Activated CD4-positive, alpha-beta T cell treated with anti-CD3 and anti-CD28 coated beads, Interleukin-2, amount 50 U/mL, for 4 hours (primary cell): Measurements from ENCODE around the gene TRMT10C.
A peak's percentile ranks its signal among the peaks of the same experiment; 100 is the strongest.
"Not testable (repeated sequence)": the region's sequence is repeated elsewhere in the genome, so short reads cannot be mapped to it uniquely, and the experiment has no call there.

Experiments used
- DNase-seq, 2 experiments: peaks; one replicate each; pipeline ENCODE4 v3.0.0-alpha.2; 2020

TRMT10C gene

DNA sequence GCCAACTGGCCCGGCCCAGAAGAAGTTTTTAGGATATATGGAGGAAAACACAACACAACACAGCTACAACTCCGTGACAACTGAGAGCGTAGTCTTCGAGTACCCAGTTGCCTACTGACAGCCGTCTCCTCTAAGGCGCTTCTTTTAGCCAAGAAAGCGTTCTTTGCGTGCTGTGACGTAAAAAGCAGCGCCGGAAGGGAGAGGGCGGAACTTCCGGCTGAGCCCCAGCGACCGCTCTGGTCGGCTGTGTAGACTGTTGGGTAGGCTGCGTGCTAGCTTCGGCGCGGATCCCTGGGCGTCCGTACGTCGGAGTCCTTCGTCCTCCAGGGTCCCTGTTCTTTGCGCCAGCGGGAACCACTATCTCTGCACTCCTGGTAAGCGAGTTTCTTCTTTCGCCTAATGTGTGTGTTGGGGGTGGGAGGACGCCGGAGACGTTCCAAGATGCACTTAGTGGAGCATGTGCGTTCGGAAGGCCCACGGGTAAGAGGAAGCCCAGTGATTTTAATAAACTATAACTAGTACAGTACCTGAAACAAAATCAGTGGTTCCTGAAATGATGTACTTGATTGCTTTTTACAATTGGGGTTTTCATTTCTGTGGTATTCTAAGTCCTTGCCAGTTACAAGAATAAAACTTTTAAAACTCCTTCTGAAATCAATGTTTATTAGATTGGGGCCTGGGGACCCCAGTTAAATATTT, at the start of gene TRMT10C:
TSS of gene TRMT10C (plus strand) at position 239 of the 699 bp plus-strand sequence. CDS start 2,914 bp downstream, outside the sequence.
- peak; percentile 89 to 90 for DNase-seq

DNA sequence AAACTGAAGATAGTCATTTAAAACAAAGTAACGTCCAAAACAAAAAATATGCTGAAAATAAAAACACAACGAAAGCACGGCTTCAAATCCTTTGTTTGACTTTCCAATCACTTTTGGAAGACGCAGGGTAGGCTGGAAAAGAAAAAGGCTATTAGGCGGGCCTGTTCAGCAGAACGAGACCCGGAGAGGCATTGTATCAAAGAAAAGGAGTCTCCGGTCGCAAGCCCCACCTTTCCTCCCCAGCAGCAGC, 49.3 kb upstream of the TRMT10C start:
- DNase-seq = peak in 1 of 2 experiments; percentile 14

DNA sequence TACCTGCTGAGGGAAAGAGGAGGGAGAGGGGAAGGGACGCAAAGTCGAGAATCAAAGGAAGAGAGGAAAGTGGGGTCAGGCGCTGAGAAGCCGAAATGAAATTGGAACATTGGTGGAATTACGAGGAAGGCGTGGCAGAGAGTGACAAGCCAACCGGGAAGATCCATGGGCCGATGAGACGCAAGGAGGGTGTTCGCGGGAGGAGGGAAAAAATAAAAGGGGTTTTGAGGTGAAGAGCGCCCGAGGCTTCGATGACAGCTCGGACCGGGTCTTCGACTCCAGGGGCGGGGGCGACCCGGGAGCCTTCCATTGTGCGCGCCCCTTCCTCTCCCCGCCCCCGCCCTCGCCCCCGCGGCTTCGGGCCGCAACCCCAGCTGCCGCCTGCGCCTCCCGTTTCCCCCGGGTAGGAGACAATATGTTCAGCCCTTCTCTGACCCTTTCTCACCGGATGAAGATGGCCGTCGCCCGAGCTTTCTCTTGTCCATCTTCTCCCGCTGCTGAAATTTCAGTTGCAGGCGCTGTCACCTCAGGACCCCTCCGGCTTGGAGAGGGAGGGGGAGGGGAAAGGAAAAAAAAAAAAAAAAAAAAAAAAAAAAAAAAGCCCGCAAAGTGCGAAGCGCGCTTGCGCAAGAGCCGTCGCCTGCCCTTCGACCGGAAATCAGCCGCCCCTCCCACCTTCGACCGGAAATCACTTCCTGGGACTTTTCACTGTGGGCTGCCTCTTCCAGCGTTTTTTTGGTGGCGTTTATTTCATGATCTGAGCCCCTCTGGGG, 48.8 kb upstream of the TRMT10C start, which contains the start of gene SENP7:
TSS of gene SENP7 (minus strand) at position 567 of the 773 bp plus-strand sequence. CDS start at position 485, 82 bp downstream.
- DNase-seq = peak; percentile 62 to 66

DNA sequence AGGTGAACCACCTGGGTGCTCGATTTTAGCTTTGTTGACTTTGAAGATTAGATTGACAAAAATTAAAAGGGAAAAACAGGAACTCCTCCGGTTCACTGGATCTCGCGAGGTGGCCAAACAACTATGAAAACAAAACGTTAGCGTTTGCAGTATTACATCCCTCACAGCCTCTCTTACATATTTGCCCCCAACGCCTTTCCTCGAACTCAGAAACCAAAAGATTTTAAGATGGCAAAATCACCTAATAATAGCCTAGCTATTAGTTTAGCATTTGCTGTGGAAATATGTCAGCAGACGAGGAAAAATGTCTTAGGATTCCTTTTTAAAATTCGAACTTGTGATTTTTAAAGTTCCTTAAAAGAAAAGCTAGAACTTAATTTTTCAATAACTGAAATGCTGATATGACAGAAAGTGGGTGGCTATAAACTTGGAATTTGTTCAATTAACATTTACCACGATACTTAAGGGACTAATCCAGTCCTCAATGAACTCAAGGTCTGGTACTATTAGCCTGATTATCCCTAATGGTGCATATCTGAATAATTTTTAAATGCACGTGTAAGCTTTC, 48.2 kb upstream of the TRMT10C start:
- DNase-seq = no peak

DNA sequence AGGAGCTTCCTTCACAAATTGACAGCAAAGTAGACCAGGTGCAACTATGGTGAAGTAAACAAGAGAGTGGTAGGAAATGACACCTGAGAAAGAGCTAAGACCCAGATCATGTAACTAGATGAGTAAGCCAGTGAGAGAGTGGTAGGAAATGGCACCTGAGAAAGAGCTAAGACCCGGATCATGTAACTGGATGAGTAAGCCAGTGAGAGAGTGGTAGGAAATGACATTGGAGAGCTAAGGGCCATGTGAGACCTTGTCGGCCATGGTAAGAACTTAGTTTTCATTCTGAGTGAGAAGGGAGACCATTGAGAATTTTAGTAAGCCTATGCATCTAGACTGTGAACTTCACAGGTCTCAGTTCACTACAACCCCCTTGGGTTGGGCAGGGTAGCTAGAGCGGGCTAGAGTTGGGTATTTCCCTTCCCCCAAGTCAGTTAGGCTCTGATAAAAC, 43.2 kb upstream of the TRMT10C start:
- peak; percentile 17 to 21 for DNase-seq

DNA sequence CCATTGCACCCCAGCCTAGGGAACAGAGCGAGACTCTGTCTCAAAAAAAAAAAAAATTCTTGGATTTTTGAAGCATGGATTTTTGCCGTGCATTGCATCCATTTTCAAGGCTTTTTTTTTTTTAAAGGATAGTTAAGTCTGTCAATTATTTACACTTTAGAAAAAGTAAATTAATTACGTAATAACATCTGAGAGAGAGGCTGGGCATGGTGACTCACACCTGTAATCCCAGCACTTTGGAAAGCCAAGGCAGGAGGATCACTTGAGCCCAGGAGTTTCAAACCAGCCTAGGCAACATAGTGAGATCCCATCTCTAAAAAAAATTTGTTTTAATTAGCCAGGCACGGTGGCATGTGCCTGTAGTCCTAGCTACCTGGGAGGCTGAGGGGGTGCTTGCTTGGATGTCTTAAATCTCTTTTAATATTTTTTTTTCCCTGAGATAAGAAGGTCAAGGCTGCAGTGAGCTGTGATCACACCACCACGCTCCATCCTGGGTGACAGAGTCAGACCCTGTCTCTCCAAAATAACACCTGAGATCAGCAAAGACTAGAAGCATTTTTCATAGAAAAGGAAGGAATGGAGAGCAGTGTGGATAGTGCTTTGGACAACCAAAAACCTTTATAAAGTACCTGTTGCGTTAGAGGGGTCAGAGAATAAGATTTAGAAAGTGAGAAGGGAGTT, 41.8 kb upstream of the TRMT10C start:
- no peak for DNase-seq

DNA sequence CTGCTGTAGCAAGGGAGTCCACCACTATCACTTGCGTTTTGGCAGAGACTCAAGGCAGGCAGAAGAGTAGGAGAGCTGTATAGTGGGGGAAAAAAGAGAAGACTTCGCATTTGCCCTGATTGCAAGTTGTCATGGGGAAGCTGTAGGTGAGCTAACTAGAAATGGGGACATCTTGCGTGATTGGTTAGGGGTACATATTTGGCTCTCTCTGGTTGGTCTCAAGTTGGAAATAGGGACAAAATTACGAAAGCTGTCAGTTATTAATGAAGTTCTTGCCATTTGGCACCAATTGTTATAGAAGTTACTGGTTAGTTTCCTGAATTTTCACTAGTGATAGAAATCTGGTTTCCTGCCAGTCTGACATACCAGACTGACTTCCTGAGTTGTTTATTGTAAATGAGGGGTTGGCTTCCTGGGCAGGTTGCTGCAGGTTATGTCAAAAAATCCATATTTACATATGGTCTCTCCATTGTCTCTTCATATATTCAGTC, 40.4 kb upstream of the TRMT10C start:
- peak in 1 of 2 experiments; percentile 14 for DNase-seq

DNA sequence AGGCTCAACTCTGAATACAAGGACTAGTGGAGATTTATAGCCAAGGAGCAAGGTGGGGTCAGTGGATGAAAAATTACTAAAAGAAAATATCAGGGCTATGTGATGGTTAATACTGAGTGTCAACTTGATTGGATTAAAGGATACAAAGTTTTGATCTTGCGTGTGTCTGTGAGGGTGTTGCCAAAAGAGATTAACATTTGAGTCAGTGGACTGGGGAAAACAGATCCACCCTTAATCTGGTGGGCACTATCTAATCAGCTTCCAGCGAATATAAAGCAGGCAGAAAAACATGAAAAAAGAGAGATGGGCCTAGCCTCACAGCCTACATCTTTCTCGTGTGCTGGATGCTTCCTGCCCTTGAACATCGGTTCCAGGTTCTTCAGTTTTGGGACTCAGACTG, 34.2 kb upstream of the TRMT10C start:
- no peak for DNase-seq

DNA sequence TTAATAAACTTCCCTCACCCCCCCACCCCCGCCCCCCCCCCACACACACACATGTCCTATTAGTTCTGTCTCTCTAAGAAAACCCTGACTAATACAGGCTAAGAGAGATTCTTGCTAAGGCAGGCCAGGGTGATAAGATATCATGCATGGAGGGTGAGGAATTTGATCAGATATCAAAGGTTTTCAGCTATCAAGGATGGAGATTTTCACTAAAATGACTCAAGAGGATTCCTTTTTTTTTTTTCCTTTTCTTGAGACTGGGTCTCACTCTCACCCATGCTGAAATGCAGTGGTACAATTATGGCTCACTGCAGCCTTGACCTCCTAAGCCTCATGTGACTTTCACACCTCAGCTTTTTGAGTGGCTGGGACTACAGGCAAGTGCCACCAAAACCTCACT, 33.8 kb upstream of the TRMT10C start:
- no peak for DNase-seq

DNA sequence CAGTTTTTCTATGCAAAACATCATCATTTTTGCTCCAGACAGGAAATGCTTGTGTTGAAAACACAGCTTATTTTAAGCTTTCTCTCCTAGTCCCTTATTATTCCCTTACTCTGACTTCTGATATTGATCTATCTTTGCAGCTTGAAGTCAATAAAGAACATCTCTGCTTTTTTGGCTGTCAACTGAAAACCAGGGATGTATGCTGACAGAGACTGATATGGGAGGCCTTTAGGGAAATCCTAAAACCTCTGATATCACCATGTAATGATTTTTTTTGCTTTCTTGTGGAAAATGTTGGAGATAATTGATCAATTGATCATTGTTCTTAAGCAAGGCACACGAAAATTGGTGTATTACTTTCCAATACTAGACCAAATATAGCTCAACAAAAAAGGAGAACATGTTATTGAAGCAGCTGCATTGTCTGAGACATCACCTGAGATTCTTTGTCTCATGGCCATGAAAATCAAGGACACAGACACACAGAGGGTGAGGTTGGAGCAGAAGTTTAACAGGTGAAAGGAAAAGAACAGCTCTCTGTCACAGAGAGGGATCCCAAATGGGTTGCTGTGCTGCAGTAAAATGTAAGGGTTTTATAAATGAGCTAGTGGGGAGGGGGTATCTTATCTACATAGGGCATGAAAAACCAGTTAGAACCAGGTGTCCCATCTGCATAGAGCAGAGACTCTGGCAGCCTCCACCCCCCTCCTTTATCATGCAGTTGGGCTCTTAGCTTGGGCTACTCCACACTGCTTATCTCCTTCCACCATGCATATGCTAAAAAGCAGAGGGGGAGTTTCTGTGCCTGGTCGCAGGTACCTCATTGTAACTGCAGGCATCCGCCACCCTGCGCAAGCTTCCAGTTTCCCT, 31.6 kb upstream of the TRMT10C start:
- DNase-seq = no peak

DNA sequence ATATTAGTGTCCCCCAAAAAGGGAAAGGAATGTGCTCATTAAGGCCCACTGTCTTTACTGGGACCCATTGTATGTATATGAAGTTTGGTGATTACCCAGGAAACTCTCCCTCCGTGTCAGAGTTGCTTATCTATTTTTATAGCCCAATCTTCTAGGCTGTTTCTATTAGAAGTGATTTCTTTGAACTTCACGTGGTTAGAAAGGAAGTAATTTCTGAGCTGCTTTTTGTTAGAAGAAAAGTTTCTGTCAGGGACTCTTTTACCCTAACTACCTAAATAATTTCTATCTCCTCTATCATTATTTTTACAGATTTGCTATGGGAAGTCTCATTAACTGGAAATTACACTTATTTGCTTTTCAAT, 31.0 kb upstream of the TRMT10C start:
- DNase-seq = no peak

DNA sequence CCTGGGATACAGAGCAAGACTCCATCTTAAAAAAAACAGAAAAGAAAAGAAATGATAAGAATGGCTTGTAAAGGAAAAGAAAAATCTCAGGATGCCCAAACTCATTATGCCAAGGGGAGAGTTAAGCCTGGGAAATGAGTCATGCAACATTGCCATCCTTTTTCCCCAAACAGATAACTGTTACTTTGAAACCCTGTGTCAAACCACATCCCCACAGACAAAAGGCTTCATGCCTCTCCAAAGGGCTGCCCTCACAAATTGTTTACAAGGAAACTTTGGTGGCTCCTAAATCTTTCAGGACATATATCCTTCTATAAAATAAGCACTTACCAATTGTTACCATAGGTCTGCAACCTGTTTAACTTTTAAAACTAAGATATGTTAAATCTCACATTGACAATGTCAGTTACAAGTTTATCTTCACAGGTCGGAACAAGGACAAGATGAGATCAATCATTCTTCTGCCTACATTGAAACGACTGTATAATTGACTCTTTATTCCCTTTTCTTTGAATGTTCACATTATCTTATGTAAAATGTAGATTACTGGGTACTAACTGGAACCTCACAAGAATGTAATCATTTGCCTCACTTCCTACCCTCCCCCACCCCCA, 30.1 kb upstream of the TRMT10C start:
- DNase-seq = no peak

DNA sequence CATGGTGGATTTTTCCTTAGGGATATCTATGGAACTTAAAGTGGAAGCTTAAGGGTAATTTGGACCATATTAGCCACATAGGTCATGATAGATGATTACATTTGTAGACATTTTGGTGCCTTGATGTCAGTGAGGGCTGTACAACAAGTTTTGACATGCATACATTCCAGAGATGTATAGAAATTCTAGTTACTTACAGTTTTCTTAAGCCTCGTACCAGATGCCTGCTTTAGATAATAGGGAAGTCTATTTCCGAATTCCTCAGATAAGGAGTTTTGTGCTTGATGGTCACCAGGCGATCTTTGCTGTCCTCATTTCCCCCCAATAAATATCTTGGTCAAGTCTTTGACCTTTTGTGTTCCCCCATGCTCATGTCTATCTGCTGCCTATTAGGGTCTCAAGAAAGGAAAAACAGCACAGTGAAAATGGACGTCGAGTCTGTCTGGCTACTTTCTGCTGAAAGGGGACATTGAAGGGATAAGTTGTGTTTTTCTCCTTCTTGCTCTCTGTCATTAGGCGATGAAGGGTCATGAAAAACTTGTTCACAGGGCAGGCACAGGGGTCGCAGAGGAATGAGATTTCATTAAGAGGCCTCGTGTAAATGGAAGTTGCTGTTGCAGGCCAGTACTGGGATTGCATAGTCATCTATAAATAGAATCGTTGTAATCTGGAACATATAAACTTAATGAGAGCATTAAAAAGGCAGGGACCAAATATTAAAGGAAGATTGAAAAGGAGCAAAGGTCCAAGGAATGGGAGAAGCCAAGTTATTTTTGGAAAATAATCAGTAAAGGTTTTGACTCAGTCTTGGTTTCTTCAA, 28.7 kb upstream of the TRMT10C start:
- DNase-seq = no peak

DNA sequence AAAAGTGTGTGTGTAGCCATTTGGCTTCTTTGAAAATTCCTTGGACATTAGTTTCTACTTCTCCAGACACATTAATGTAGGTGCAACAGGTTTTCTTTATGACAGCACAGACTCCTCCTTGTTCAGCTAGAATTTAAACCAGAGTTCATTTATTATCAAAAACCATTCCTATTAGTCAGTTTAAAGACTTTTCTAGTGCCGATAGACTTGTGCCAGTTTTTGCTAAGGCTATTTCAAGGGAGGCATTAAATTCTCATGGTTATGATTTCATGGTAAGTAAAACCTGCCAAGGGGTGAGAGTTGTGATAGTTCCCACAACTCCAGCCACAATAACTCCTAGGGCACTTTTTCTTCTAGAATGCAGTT, 28.1 kb upstream of the TRMT10C start:
- DNase-seq = no peak

DNA sequence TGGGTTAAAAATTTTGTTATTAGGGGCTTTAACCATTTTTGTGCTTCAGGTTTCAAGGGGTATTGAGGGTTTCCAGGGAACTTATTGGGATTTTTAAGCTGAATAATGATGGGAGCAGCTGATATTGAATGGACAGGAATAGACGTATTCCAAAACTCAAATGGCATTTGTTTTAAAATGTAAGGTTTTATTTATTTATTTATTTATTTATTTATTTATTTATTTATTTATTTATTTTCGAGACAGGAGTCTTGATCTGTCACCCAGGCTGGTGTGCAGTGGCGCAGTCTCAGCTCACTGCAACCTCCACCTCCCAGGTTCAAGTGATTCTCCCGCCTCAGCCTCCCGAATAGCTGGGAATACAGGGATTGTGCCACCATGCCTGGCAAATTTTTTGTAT, 26.4 kb upstream of the TRMT10C start:
- no peak for DNase-seq

DNA sequence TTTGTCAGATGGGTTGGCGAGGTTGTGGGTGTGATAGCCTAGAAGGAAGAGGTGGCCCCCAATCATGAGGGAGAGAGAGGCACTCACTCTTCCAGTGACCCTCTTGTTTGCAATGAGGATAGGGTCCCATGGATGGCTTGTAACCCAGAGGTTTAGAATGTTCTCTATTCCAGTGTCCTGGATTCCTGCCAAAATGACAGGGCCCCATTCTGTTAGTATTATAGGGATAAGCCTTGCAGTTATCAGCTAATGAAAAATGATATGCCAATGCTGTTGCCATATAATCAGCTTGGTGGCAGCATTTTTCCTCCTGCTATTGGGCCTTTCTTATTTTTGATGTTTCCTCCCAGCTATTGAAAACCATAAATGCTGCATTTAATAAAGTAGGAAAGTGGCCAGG, 25.4 kb upstream of the TRMT10C start:
- DNase-seq = no peak

DNA sequence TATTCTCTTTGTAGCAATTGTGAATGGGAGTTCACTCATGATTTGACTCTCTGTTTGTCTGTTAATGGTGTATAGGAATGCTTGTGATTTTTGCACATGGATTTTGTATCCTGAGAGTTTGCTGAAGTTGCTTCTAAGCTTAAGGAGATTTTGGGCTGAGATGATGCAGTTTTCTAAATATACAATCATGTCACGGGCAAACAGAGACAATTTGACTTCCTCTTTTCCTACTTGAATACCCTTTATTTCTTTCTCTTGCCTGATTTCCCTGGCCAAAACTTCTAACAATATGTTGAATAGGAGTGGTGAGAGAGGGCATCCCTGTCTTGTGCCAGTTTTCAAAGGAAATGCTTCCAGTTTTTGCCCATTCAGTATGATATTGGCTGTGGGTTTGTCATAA, 24.7 kb upstream of the TRMT10C start:
- DNase-seq = not testable (repeated sequence)

DNA sequence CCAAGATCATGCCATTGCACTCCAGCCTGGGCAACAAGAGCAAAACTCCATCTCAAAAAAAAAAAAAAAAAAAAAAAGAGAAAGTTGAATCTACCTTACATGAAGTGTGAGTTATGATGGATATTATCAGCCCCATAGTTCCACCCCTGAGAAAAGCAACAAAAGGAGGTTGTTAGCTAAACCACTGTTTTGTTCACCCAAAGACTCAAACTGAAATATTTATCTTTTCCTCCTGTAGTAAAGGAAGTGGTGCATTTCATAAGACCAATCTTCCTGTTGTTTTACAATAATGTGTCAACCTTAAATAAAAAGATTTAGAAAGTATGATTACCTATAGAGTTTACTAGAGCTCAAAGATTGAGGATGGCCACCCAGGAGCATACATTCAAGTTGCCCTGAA, 18.7 kb upstream of the TRMT10C start:
- DNase-seq = no peak

DNA sequence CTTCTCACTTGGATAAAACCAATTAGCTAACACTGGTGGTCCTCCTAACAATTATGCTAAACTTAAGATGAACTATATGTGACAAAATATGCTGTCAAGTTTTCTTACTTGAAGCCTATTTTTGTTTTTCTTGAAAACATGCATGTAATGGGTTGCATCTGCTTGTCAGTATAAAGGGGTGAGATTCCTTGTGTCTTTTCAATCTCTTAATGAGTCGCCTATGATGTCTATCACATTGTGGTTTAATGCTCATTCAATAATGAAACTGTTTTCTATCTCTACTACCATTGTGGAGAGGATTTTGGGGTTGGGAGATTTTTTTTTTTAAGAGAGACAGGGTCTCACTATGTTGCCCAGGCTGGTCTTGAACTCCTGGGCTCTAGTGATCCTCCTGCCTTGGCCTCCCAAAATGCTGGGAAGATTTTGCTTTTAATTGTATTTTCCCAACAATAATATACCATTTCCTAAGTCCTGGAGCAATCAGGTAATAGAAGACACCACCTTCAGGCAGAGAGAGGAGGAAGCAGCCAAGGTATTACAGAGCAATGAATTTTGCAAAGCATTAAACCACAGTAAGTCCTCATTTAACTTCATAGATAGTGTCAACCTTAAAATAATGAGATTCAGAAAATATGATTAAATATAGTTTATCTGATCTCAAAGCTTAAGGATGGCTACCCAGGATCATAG, 17.4 kb upstream of the TRMT10C start:
- no peak for DNase-seq

DNA sequence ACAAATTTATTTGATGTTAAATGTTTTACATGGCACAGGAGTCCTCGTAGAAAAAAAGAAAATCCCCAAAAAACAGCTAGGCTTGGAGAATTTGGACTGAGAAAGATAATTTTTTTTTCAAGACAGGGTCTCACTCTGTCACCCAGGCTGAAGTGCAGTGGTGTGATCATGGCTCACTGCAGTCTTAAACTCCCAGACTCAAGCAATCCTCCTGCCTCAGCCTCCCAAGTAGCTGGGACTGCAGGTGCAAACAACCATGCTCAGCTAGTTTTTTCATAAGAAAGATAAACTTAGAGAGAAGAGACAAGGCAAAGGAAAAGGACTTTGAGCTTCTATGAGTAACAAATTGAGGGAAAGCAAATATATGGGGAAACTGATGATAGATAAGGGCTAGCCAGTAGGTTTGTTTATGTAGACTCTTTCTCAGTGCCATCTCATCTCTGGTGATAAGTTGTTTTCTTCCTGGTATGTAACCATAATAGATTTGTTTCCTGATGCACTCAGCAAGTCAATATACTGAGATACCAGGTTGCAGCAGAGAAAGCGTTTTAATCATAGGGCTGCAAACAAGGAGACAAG, 13.1 kb upstream of the TRMT10C start:
- no peak for DNase-seq
